ENCODE data around the gene SLC8A2. TPM values are rescaled to one million over a fixed set of nuclear protein-coding genes. Genes with fewer than 3 reads are reported as not detected.

The SLC8A2 gene
- total RNA-seq, 1 experiment from 2014 or later: 0.10 TPM

DNA sequence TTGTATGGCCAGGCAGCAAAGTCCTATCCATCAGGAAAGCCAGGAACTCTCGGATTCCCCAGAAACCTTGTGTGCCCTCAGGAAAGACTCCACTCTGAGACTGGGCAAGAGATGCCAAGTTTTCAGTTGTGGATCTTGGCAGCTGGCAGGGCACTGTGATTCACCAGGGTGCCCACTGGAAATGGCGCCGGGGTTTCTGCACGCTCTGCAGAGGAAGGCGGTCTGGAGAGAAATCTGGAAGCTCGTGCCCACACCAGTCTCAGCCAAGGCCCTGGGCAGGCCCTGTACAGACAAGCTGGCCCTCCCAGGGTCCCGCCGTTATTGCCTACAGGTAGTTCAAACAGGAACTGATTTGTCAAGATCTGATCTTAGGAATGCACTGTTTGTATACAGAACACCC, 38.3 kb upstream of the SLC8A2 start:
- no peak for ATAC-seq
- TF ChIP-seq POLR2AphosphoS5 (IDR thresholded peaks at IDR 0.05; ENCODE audit: low read depth, low read length) (no peak), REST (IDR thresholded peaks at IDR 0.05; ENCODE audit: insufficient read depth in 1 of 2, low read depth in 2 of 2, low read length in 1 of 2) (no peak), TCF7L2 (IDR thresholded peaks at IDR 0.05; ENCODE audit: low read depth, low read length) (no peak), SIN3A (IDR thresholded peaks at IDR 0.05; ENCODE audit: borderline replicate concordance, insufficient read depth, low read depth, low read length) (no peak)
- TF ChIP-seq, protein P1, sequence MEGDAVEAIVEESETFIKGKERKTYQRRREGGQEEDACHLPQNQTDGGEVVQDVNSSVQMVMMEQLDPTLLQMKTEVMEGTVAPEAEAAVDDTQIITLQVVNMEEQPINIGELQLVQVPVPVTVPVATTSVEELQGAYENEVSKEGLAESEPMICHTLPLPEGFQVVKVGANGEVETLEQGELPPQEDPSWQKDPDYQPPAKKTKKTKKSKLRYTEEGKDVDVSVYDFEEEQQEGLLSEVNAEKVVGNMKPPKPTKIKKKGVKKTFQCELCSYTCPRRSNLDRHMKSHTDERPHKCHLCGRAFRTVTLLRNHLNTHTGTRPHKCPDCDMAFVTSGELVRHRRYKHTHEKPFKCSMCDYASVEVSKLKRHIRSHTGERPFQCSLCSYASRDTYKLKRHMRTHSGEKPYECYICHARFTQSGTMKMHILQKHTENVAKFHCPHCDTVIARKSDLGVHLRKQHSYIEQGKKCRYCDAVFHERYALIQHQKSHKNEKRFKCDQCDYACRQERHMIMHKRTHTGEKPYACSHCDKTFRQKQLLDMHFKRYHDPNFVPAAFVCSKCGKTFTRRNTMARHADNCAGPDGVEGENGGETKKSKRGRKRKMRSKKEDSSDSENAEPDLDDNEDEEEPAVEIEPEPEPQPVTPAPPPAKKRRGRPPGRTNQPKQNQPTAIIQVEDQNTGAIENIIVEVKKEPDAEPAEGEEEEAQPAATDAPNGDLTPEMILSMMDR (IDR thresholded peaks at IDR 0.05): no peak
- Histone ChIP-seq H3K4me3 (ENCODE audit: low read depth in 2 of 2, low read length in 2 of 2) (no peak overlapping the region), H3K27me3 (ENCODE audit: control insufficient read depth, insufficient read depth, low read length) (no peaks in the 10 kb centered on the region), H3K36me3 (ENCODE audit: control insufficient read depth, insufficient read depth, low read length) (no peaks in the 10 kb centered on the region; the same call in 1 of the 2 replicates), H3K9me3 (ENCODE audit: control insufficient read depth, insufficient read depth, low read depth, low read length) (no peaks in the 10 kb centered on the region), H3K4me1 (ENCODE audit: control insufficient read depth, insufficient read depth, low read length) (peaks cover 22% of the 10 kb centered on the region), H3K27ac (ENCODE audit: low read length) (no peak overlapping the region)
- POLR2A ChIA-PET: interaction anchor here (0.6 kb wide), 1 partner anchor 93 kb away, joined by 3 read pairs; no protein-coding TSS in a partner anchor
- intact Hi-C loops (cut with micrococcal nuclease; ENCODE audit: unreplicated experiment): loop anchor here (10.0 kb wide), 1 partner anchor 95 kb away; the partner anchor contains the start of gene BICRA
- CTCF ChIA-PET: interaction anchor here (0.6 kb wide), 1 partner anchor 108 kb away, joined by 3 read pairs; no protein-coding TSS in a partner anchor
- in situ Hi-C loops (cut with HindIII; ENCODE audit: low pct_unique_long_range_greater_than_20kb, low sequenced_read_pairs): no loop called here
- no peak for DNase-seq (ENCODE audit: low read depth, low spot score)
- no TSS peak for BruUV-seq (replicated peaks)

DNA sequence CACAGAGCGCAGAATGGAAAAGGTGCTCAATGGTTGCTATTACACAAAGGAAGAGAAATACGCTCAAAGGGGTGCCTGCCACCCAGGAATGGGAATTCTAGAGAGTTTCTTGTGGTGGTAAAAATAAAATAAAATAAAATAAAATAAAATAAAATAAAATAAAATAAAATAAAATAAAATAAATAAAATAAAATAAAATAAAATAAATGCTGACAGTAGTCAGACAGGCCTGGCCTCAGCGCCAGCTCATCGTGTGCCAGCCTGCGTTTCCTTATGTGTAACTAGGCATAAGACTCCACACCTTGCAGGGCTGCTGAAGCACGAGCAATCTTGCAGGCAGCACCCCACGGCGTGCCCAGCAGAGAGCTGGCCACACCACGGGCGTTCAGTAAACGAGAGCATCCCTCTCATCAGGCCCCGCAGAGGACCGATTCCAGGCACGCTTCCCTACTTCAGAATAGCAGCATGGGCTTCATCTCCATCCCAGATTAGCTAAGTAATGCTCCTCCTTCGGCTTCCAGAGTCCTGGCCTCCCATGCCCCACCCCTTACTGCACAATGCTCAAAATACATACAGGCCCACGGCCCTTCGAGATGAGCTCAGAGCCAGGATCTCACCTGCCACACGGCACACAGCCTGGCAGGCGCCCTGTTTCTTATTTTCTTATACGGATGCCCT, 37.6 kb upstream of the SLC8A2 start:
- no peak overlapping the region for H3K4me3 ChIP-seq (ENCODE audit: low read depth in 2 of 2, low read length in 2 of 2)
- no peak overlapping the region for H3K27ac ChIP-seq (ENCODE audit: low read length)
- ChIA-PET CTCF (interaction anchor here (0.6 kb wide), 1 partner anchor 109 kb away, joined by 3 read pairs; no protein-coding TSS in a partner anchor), POLR2A (interaction anchor here (0.6 kb wide), 1 partner anchor 92 kb away, joined by 3 read pairs; no protein-coding TSS in a partner anchor)
- TF ChIP-seq, protein P1 (IDR thresholded peaks at IDR 0.05): no peak
- TF ChIP-seq SIN3A (IDR thresholded peaks at IDR 0.05; ENCODE audit: borderline replicate concordance, insufficient read depth, low read depth, low read length): no peak
- no peak for TF ChIP-seq POLR2AphosphoS5 (IDR thresholded peaks at IDR 0.05; ENCODE audit: low read depth, low read length)
- no peak for TF ChIP-seq TCF7L2 (IDR thresholded peaks at IDR 0.05; ENCODE audit: low read depth, low read length)
- no peak for TF ChIP-seq REST (IDR thresholded peaks at IDR 0.05; ENCODE audit: insufficient read depth in 1 of 2, low read depth in 2 of 2, low read length in 1 of 2)
- H3K9me3 ChIP-seq (ENCODE audit: control insufficient read depth, insufficient read depth, low read depth, low read length): no peaks in the 10 kb centered on the region
- no TSS peak for BruUV-seq (replicated peaks)
- no peaks in the 10 kb centered on the region; the same call in 1 of the 2 replicates for H3K36me3 ChIP-seq (ENCODE audit: control insufficient read depth, insufficient read depth, low read length)
- intact Hi-C loops (cut with micrococcal nuclease; ENCODE audit: unreplicated experiment) (no loop called here), in situ Hi-C loops (cut with HindIII; ENCODE audit: low pct_unique_long_range_greater_than_20kb, low sequenced_read_pairs) (no loop called here)
- H3K4me1 ChIP-seq (ENCODE audit: control insufficient read depth, insufficient read depth, low read length): peaks cover 22% of the 10 kb centered on the region
- no peaks in the 10 kb centered on the region for H3K27me3 ChIP-seq (ENCODE audit: control insufficient read depth, insufficient read depth, low read length)
- ATAC-seq (no peak), DNase-seq (ENCODE audit: low read depth, low spot score) (no peak)

All from Panc1 (cell line).